MM.1S (cell line): Measurements from ENCODE around the gene HTR2C.
"Not testable (repeated sequence)": the region's sequence is repeated elsewhere in the genome, so short reads cannot be mapped to it uniquely, and the experiment has no call there.

Experiments used
- DNase-seq: peaks from one replicate; pipeline ENCODE4 v3.0.0-alpha.2; 2015
- H2AFZ ChIP-seq: fragments of 300-600 bp; sonication (generic); 2 replicates; pipeline ENCODE4 v1.6.0; 2016; ENCODE audit warnings: antibody characterized with exemption, low read length
- H3F3A ChIP-seq: fragments of 300-600 bp; sonication (generic); 2 replicates; pipeline ENCODE4 v1.6.1; 2016; ENCODE audit warnings: mild to moderate bottlenecking, antibody characterized with exemption, low read length, moderate library complexity, mixed read lengths; ENCODE audit not compliant: insufficient read depth
- H3K27ac ChIP-seq: fragments of 300-600 bp; sonication (generic); 2 replicates; pipeline ENCODE4 v1.5.1; 2016; ENCODE audit warnings: mild to moderate bottlenecking, low read length
- H3K27me3 ChIP-seq: fragments of 300-600 bp; sonication (generic); replicated peaks from 2 replicates; pipeline ENCODE4 v1.6.0; 2016; ENCODE audit warnings: low read length; ENCODE audit not compliant: insufficient read depth
- H3K36me3 ChIP-seq: fragments of 300-600 bp; sonication (generic); replicated peaks from 2 replicates; pipeline ENCODE4 v1.6.1; 2016; ENCODE audit warnings: mild to moderate bottlenecking, low read length, mixed read lengths; ENCODE audit not compliant: insufficient read depth
- H3K4me1 ChIP-seq: fragments of 300-600 bp; sonication (generic); 2 replicates; pipeline ENCODE4 v1.6.1; 2016; ENCODE audit warnings: low read length, mixed read lengths
- H3K4me2 ChIP-seq: fragments of 300-600 bp; sonication (generic); 2 replicates; pipeline ENCODE4 v1.6.0; 2016; ENCODE audit warnings: low read depth, low read length
- H3K4me3 ChIP-seq: fragments of 300-600 bp; sonication (generic); 2 replicates; pipeline ENCODE4 v1.5.1; 2016; ENCODE audit warnings: low read length, mixed read lengths
- H3K79me2 ChIP-seq: fragments of 300-600 bp; sonication (generic); 2 replicates; pipeline ENCODE4 v1.6.1; 2016; ENCODE audit warnings: mixed run types, low read length, mixed read lengths
- H3K9ac ChIP-seq: fragments of 300-600 bp; sonication (generic); 2 replicates; pipeline ENCODE4 v1.6.1; 2016; ENCODE audit warnings: low read length, mixed read lengths
- H3K9me2 ChIP-seq: fragments of 300-600 bp; sonication (generic); replicated peaks from 2 replicates; pipeline ENCODE4 v1.6.1; 2016; ENCODE audit warnings: mild to moderate bottlenecking, low read length, mixed read lengths; ENCODE audit not compliant: insufficient read depth
- H3K9me3 ChIP-seq: fragments of 300-600 bp; sonication (generic); replicated peaks from 2 replicates; pipeline ENCODE4 v1.6.1; 2016; ENCODE audit warnings: mild to moderate bottlenecking, low read length, mixed read lengths; ENCODE audit not compliant: insufficient read depth
- H4K20me1 ChIP-seq: fragments of 300-600 bp; sonication (generic); 2 replicates; pipeline ENCODE4 v1.6.1; 2016; ENCODE audit warnings: mild to moderate bottlenecking, low read length, moderate library complexity, mixed read lengths; ENCODE audit not compliant: insufficient read depth
- EZH2 ChIP-seq: fragments of 300-600 bp; sonication (generic); optimal IDR thresholded peaks from 2 replicates; pipeline ENCODE3; 2017; ENCODE audit warnings: low read depth, mild to moderate bottlenecking, antibody characterized with exemption, low read length, mixed read lengths
- EZH2phosphoT487 ChIP-seq: fragments of 300-600 bp; sonication (generic); IDR thresholded peaks from 2 replicates; pipeline ENCODE4 v1.6.1; 2018; ENCODE audit warnings: antibody characterized with exemption, low read length
- TF ChIP-seq, protein P1 (sequence below): fragments of 300-600 bp; sonication (generic); IDR thresholded peaks from 2 replicates; pipeline ENCODE4 v1.5.1; 2016; ENCODE audit warnings: antibody characterized with exemption, low read length, mixed read lengths

Gene HTR2C

DNA sequence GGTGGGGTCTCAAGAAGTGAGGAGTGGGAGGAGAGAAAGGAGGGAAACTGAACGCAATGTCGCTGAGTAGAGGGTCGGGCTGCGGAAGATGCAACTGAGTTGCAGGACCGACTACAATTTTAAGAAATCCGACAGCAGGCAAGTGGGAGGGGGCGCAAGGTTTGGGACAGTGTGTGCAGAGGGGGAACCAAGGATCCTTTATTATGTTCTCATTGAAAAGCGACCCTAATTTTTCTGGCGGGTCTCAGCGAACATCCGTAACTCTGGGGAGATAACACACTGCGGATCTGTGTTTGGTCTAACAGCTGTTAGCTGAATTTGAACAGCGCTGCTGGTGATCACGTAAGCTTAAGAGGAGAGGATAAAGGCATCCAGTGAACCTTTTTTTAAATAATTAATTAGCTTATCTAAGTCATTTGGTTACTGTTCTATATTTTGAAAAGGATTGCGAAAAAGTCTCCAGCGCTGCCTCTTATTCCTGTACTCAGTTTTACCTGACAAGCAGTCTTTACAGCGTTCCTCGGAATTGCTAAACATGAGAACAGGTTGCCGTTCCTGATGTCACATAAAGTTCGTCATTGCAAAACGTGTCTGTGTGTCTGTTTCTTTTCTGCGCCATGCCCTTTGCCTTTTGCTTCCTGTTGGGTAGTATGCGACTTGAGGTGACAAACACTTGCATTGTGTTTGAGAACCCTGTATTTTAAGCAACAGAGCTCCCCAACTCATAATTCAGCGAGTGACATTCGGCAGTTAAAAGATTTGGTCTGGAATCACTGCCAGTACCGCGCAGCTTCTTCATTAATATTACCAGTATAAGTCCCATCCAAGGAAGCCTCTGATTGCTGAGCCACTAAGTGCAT is 1.3 kb downstream of the HTR2C start:
- Histone ChIP-seq H3K4me1 (no peaks in the 10 kb centered on the region), H3K9ac (no peak overlapping the region), H3K79me2 (no peaks in the 10 kb centered on the region), H3K9me3 (no peaks in the 10 kb centered on the region), H3K9me2 (no peaks in the 10 kb centered on the region), H3K27me3 (no peaks in the 10 kb centered on the region), H3K4me3 (no peak overlapping the region), H3K27ac (no peak overlapping the region), H3F3A (no peaks in the 10 kb centered on the region), H2AFZ (no peak overlapping the region), H4K20me1 (no peaks in the 10 kb centered on the region), H3K4me2 (no peak overlapping the region), H3K36me3 (no peaks in the 10 kb centered on the region)
- TF ChIP-seq EZH2 (no peak), EZH2phosphoT487 (no peak)
- DNase-seq = no peak

DNA sequence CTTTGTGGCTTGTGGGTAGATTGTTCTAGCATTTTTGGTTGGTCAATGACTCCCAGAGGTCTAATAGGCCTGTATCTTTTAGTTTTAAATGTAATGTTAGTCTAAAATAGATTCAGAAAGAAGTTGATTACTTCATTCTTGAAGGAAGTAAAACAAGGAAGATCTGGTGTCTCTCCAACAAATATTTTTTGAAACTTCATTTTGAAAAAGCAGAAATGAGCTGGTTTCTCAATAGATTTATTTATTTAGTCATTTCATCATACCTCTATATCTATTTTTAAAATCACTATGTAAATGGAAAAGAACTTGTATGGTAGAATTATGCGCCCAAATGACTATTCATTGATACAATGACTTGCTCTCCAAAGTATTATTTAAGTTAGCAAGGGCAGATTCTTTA is 7.2 kb downstream of the HTR2C start:
- H3K4me1 ChIP-seq = no peaks in the 10 kb centered on the region
- H3K9me2 ChIP-seq = no peaks in the 10 kb centered on the region
- H2AFZ ChIP-seq = no peak overlapping the region
- H3K27ac ChIP-seq = no peak overlapping the region
- H3K36me3 ChIP-seq = no peaks in the 10 kb centered on the region
- DNase-seq = no peak
- H3K27me3 ChIP-seq = no peaks in the 10 kb centered on the region
- H3K9ac ChIP-seq = no peak overlapping the region
- TF ChIP-seq, protein P1, sequence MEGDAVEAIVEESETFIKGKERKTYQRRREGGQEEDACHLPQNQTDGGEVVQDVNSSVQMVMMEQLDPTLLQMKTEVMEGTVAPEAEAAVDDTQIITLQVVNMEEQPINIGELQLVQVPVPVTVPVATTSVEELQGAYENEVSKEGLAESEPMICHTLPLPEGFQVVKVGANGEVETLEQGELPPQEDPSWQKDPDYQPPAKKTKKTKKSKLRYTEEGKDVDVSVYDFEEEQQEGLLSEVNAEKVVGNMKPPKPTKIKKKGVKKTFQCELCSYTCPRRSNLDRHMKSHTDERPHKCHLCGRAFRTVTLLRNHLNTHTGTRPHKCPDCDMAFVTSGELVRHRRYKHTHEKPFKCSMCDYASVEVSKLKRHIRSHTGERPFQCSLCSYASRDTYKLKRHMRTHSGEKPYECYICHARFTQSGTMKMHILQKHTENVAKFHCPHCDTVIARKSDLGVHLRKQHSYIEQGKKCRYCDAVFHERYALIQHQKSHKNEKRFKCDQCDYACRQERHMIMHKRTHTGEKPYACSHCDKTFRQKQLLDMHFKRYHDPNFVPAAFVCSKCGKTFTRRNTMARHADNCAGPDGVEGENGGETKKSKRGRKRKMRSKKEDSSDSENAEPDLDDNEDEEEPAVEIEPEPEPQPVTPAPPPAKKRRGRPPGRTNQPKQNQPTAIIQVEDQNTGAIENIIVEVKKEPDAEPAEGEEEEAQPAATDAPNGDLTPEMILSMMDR = no peak
- TF ChIP-seq EZH2 (no peak), EZH2phosphoT487 (no peak)
- H3K79me2 ChIP-seq = no peaks in the 10 kb centered on the region
- no peak overlapping the region for H3K4me2 ChIP-seq
- no peaks in the 10 kb centered on the region for H4K20me1 ChIP-seq
- no peaks in the 10 kb centered on the region for H3K9me3 ChIP-seq
- H3F3A ChIP-seq = no peaks in the 10 kb centered on the region
- H3K4me3 ChIP-seq = no peak overlapping the region

DNA sequence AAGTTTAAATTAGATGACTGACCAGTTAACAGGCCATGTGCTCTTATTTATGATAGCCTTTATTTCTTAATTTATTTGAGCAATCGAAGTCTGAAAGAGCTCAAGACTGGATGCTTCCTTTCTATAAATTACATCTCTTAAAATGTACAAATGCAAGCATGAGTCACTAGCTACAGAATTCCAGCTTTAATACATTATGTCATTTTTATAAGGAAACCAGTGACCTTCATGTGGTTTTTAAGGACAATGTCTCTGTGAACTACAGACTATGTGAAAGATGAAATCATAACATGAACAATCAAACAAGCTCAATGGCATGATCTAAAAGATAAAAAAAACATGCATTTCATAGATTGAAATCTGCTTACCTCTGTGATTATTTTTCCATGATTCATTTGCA is 15.4 kb downstream of the HTR2C start:
- no peak overlapping the region for H3K4me2 ChIP-seq
- H3F3A ChIP-seq = no peaks in the 10 kb centered on the region
- no peaks in the 10 kb centered on the region for H3K4me1 ChIP-seq
- H3K4me3 ChIP-seq = no peak overlapping the region
- TF ChIP-seq EZH2 = no peak
- TF ChIP-seq, protein P1 = no peak
- no peak for TF ChIP-seq EZH2phosphoT487
- no peak for DNase-seq
- H3K79me2 ChIP-seq = no peaks in the 10 kb centered on the region
- no peak overlapping the region for H3K27ac ChIP-seq
- H3K9ac ChIP-seq = no peak overlapping the region
- no peaks in the 10 kb centered on the region for H3K36me3 ChIP-seq
- no peak overlapping the region for H2AFZ ChIP-seq
- H3K9me2 ChIP-seq = no peaks in the 10 kb centered on the region
- H3K9me3 ChIP-seq = no peaks in the 10 kb centered on the region
- no peaks in the 10 kb centered on the region for H4K20me1 ChIP-seq
- no peaks in the 10 kb centered on the region for H3K27me3 ChIP-seq

DNA sequence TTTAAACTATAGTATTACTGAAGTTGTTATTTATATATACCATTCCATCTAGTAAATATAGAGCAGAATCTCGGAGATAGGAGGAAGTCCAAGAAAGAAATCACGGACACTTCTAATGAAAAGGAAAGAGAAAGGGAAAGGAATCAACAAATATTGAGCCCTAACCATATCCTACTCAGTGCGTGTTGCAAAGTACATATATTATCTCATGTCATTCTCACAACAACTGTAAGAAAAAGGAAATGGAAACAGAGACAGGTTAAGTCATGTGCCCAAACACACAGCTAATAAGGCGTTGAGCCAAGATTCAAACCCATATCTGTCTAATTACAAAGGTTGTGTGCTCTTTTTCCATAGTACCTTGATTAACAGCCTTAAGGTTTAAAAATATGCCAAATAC is 16.0 kb downstream of the HTR2C start:
- Histone ChIP-seq H3K4me3 (no peak overlapping the region), H3K36me3 (no peaks in the 10 kb centered on the region), H3K9me3 (no peaks in the 10 kb centered on the region), H2AFZ (no peak overlapping the region), H3F3A (no peaks in the 10 kb centered on the region), H3K9me2 (no peaks in the 10 kb centered on the region), H3K79me2 (no peaks in the 10 kb centered on the region), H3K27me3 (no peaks in the 10 kb centered on the region), H4K20me1 (no peaks in the 10 kb centered on the region), H3K4me2 (no peak overlapping the region), H3K4me1 (no peaks in the 10 kb centered on the region), H3K9ac (no peak overlapping the region), H3K27ac (no peak overlapping the region)
- TF ChIP-seq EZH2phosphoT487 (no peak), EZH2 (no peak)
- TF ChIP-seq, protein P1 = no peak
- no peak for DNase-seq

DNA sequence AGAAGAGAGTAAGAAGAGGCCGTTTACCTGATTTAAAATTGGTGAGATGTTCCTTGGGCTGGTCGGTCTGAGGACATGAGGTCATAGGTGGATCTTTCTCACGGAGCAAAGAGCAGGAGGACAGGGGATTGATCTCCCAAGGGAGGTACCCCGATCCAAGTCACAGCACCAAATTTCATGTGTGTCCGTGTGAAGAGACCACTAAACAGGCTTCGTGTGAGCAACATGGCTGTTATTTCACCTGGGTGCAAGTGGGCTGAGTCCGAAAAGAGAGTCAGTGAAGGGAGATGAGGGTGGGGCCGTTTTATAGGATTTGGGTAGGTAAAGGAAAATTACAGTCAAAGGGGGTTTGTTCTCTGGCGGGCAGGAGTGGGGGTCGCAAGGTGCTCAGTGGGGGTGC is 22.7 kb downstream of the HTR2C start:
- not testable (repeated sequence) for DNase-seq, H3K9me3 ChIP-seq, H3K9me2 ChIP-seq, H3K79me2 ChIP-seq, H3K27ac ChIP-seq, H3F3A ChIP-seq, H3K4me2 ChIP-seq, H3K36me3 ChIP-seq, H4K20me1 ChIP-seq, H3K4me1 ChIP-seq, H3K27me3 ChIP-seq, H2AFZ ChIP-seq, H3K9ac ChIP-seq, H3K4me3 ChIP-seq
